H1 (cell line): ENCODE data around the gene TNPO2. TPM values are rescaled to one million over a fixed set of nuclear protein-coding genes. Genes with fewer than 3 reads are reported as not detected.

Experiments
- ATF2 ChIP-seq: IDR thresholded peaks from 2 replicates; pipeline ENCODE4 v1.6.1; 2012; ENCODE audit warnings: low read length, inconsistent platforms
- BCL11A ChIP-seq, 2 experiments: IDR thresholded peaks; one replicate each; pipeline ENCODE4 v1.6.1; 2011; ENCODE audit warnings: low read depth in 2 of 2, low read length in 2 of 2, mild to moderate bottlenecking in 2 of 2
- BRCA1 ChIP-seq: IDR thresholded peaks from 2 replicates; pipeline ENCODE4 v1.6.1; 2012; ENCODE audit warnings: low read depth, low read length, improper control_type of control experiment
- CHD1 ChIP-seq: IDR thresholded peaks from 2 replicates; pipeline ENCODE4 v1.6.1; 2012; ENCODE audit warnings: low read depth, low read length, improper control_type of control experiment
- EZH2 ChIP-seq: fragments of 200-600 bp; sonication (generic); IDR thresholded peaks from 2 replicates; pipeline ENCODE4 v1.7.1; 2012; ENCODE audit warnings: low read depth, mild to moderate bottlenecking, moderate library complexity, low read length, inconsistent platforms; ENCODE audit not compliant: severe bottlenecking
- GABPA ChIP-seq: IDR thresholded peaks from 2 replicates; pipeline ENCODE4 v1.6.1; 2011; ENCODE audit warnings: mild to moderate bottlenecking, low read length, moderate library complexity, borderline replicate concordance; ENCODE audit not compliant: insufficient read depth
- HDAC2 ChIP-seq, 2 experiments: fragments of 300-600 bp in 1 of 2; sonication (generic) in 1 of 2; IDR thresholded peaks; 2 replicates each; pipeline ENCODE4 v1.6.1; 2011 to 2012; ENCODE audit warnings: low read depth in 2 of 2, low read length in 2 of 2, mild to moderate bottlenecking in 2 of 2, moderate library complexity in 2 of 2, borderline replicate concordance in 1 of 2, inconsistent platforms in 1 of 2
- JUN ChIP-seq: IDR thresholded peaks from 2 replicates; pipeline ENCODE4 v1.6.1; 2011; ENCODE audit warnings: low read depth, mild to moderate bottlenecking, improper control_type of control experiment, low read length
- JUND ChIP-seq: IDR thresholded peaks from 2 replicates; pipeline ENCODE4 v1.6.1; 2011; ENCODE audit warnings: mild to moderate bottlenecking, improper control_type of control experiment, low read length
- KDM1A ChIP-seq: fragments of 200-600, 300-600 bp; sonication (generic); IDR thresholded peaks from 2 replicates; pipeline ENCODE4 v1.7.1; 2016; ENCODE audit warnings: mild to moderate bottlenecking, low read length, borderline replicate concordance
- MAX ChIP-seq: IDR thresholded peaks from 2 replicates; pipeline ENCODE4 v1.6.1; 2012; ENCODE audit warnings: inconsistent platforms
- NRF1 ChIP-seq: IDR thresholded peaks from 2 replicates; pipeline ENCODE4 v1.6.1; 2011; ENCODE audit warnings: mild to moderate bottlenecking, low read depth, low read length, improper control_type of control experiment
- POLR2A ChIP-seq, 2 experiments: IDR thresholded peaks; 1 replicate in 1 of 2; 2 replicates in 1 of 2; pipeline ENCODE4 v1.6.1; 2011; ENCODE audit warnings: low read depth in 2 of 2, low read length in 2 of 2, mild to moderate bottlenecking in 2 of 2; ENCODE audit errors: control extremely low read depth in 1 of 2
- RAD21 ChIP-seq, 2 experiments: IDR thresholded peaks in 1 of 2; conservative IDR thresholded peaks in 1 of 2; 2 replicates each; pipeline ENCODE4 v1.6.1; 2011; ENCODE audit warnings: low read depth in 2 of 2, low read length in 2 of 2, improper control_type of control experiment in 1 of 2, inconsistent platforms in 1 of 2, mild to moderate bottlenecking in 1 of 2, moderate library complexity in 1 of 2
- RBBP5 ChIP-seq: IDR thresholded peaks from 2 replicates; pipeline ENCODE4 v1.7.1; 2012; ENCODE audit warnings: low read depth, mild to moderate bottlenecking, inconsistent platforms, low read length, moderate library complexity, borderline replicate concordance
- RFX5 ChIP-seq: IDR thresholded peaks from 2 replicates; pipeline ENCODE4 v1.6.1; 2011; ENCODE audit warnings: low read depth, low read length, improper control_type of control experiment, borderline replicate concordance
- SIX5 ChIP-seq: IDR thresholded peaks from 2 replicates; pipeline ENCODE4 v1.6.1; 2011; ENCODE audit warnings: mild to moderate bottlenecking, low read depth, low read length
- SP2 ChIP-seq: IDR thresholded peaks from 2 replicates; pipeline ENCODE4 v1.6.1; 2012; ENCODE audit warnings: mild to moderate bottlenecking, low read length, inconsistent platforms
- SRF ChIP-seq: IDR thresholded peaks from 2 replicates; pipeline ENCODE4 v1.6.1; 2011; ENCODE audit warnings: mild to moderate bottlenecking, low read depth, low read length, moderate library complexity
- SUZ12 ChIP-seq: fragments of 200-600 bp; sonication (generic); IDR thresholded peaks from 2 replicates; pipeline ENCODE4 v1.6.1; 2012; ENCODE audit warnings: mild to moderate bottlenecking, inconsistent platforms, low read length, moderate library complexity, mixed read lengths
- TAF7 ChIP-seq: optimal IDR thresholded peaks from 2 replicates; pipeline ENCODE3; 2011; ENCODE audit warnings: low read depth, mild to moderate bottlenecking, inconsistent platforms, low read length, moderate library complexity, borderline replicate concordance
- TEAD4 ChIP-seq: IDR thresholded peaks from 2 replicates; pipeline ENCODE4 v1.6.1; 2012; ENCODE audit warnings: low read depth, low read length, inconsistent platforms, mixed read lengths
- polyA plus RNA-seq, 7 experiments: library from polyadenylated mRNA; depleted of rRNA in 3 of 7; stranded (reverse) in 5 of 7; unstranded in 2 of 7; fragments of >200 nt in 5 of 7; fragments of 200-250 nt in 2 of 7; gene quantifications; 1 replicate in 5 of 7; 2 replicates in 1 of 7; 4 replicates in 1 of 7; pipeline versions ENCODE4 v1.2.1 to v1.2.3, GENCODE V29; 2011 to 2013; ENCODE audit warnings: missing spikeins in 2 of 7, mixed read lengths in 2 of 7
- total RNA-seq: library from RNA; stranded (reverse); fragmentation: NEBNext Ultra II Directional; extraction: Animal tissue kit (Norgen Biotek cat#: 25700); gene quantifications from 2 replicates; pipeline ENCODE4 v1.2.1, GENCODE V29; 2021

The TNPO2 gene
- total and polyA plus RNA-seq, 2 of the 8 experiments (the other 6 are each of a cell fraction or from before 2014, with no cell fraction given) = 112 to 121 TPM

- TF ChIP-seq BCL11A (IDR thresholded peaks at IDR 0.05; ENCODE audit: low read depth in 2 of 2, low read length in 2 of 2) (no peak), SRF (no peak), KDM1A (no peak), BRCA1 (peak; percentile 43; the same call in 1 of the 2 replicates), JUND (peak; percentile 97), MAX (no peak), JUN (no peak), RBBP5 (no peak), CHD1 (peak; percentile 98), TAF7 (no peak), EZH2 (no peak), GABPA (no peak), SIX5 (peak; percentile 49; the same call in 1 of the 2 replicates), POLR2A (IDR thresholded peaks at IDR 0.05; ENCODE audit: control extremely low read depth in 1 of 2, low read depth in 2 of 2, low read length in 2 of 2) (peak; percentile 80 to 83), RFX5 (no peak; the same call in 1 of the 2 replicates), NRF1 (no peak), SP2 (peak; percentile 71), ATF2 (no peak), HDAC2 (IDR thresholded peaks at IDR 0.05; ENCODE audit: borderline replicate concordance in 1 of 2, low read depth in 2 of 2, low read length in 2 of 2) (peak in 1 of 2 experiments; percentile 99; a peak in 2 of 4 replicates), RAD21 (IDR thresholded peaks at IDR 0.05 in 1 of 2, conservative IDR thresholded peaks at IDR 0.05 in 1 of 2; ENCODE audit: low read depth in 2 of 2, low read length in 2 of 2) (no peak), TEAD4 (no peak), SUZ12 (no peak)
Measured at GRCh38 chr19:12736995-12737834, 13.5 kb upstream of the TNPO2 start, which contains the start of gene GET3 (continued).
